Upper lobe of left lung (tissue), 4 donors: Measurements from ENCODE around the gene UBE2E2.

Experiments
- CTCF ChIP-seq, 6 experiments: fragments of 450-650 bp in 4 of 6; fragments of 200-600 bp in 2 of 6; sonication (generic) in 2 of 6; IDR thresholded peaks; one replicate each; pipeline ENCODE4 v1.5.1; 2016 to 2019; ENCODE audit warnings: antibody characterized with exemption in 6 of 6
- POLR2AphosphoS5 ChIP-seq, 2 donors: sonication (generic); formaldehyde crosslinking; IDR thresholded peaks; one replicate each; pipeline ENCODE4 v1.5.1; 2017; ENCODE audit warnings: antibody characterized with exemption in 2 of 2

DNA sequence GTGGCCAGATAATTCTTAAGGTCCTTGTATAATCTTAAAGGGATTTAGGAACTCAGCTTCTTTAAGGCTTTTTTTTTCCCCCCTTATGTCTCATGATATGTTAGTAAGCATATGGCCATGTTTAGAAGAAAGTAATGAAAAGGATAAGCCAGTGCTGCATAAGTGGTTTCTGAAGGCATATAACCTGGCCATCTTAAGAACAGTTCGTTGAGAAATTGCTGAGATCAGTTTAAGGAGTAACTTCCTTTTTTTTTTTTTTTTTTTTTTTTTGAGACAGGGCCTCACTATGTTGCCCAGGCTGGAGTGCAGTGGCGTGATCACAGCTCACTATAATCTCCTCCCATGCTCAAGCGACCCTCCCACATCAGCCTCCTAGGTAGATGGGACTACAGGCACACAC is 51.7 kb downstream of the UBE2E2 start:
- TF ChIP-seq CTCF (IDR thresholded peaks at IDR 0.05) (no peak), POLR2AphosphoS5 (IDR thresholded peaks at IDR 0.05) (no peak)
